Spleen (tissue), 11 donors: ENCODE measurements around the gene CNTN5. TPM values are rescaled to one million over a fixed set of nuclear protein-coding genes. Genes with fewer than 3 reads are reported as not detected.

ENCODE experiments used
- DNase-seq: peaks from one replicate; pipeline ENCODE4 v3.0.0-alpha.2; 2020
- H3K27ac ChIP-seq, 8 donors: fragments of 200-600 bp; sonication (generic) in 7 of 8; 1 replicate in 4 of 8; 2 replicates in 4 of 8; pipeline versions ENCODE4 v1.5.0 to v1.8.0; 2016 to 2021; ENCODE audit warnings: inconsistent platforms in 4 of 8, mild to moderate bottlenecking in 4 of 8, moderate library complexity in 1 of 8
- H3K27me3 ChIP-seq, 7 donors: fragments of 200-600 bp; sonication (generic) in 6 of 7; replicated peaks in 1 of 7; 1 replicate in 4 of 7; 2 replicates in 3 of 7; pipeline versions ENCODE4 v1.5.0 to v1.8.0; 2016 to 2021; ENCODE audit warnings: inconsistent platforms in 3 of 7, mild to moderate bottlenecking in 1 of 7
- H3K36me3 ChIP-seq, 6 donors: fragments of 200-600 bp; sonication (generic) in 5 of 6; 1 replicate in 4 of 6; 2 replicates in 2 of 6; pipeline versions ENCODE4 v1.5.0 to v1.8.0; 2016 to 2021; ENCODE audit warnings: inconsistent platforms in 2 of 6
- H3K4me1 ChIP-seq, 6 donors: fragments of 200-600 bp; sonication (generic) in 5 of 6; 1 replicate in 3 of 6; 2 replicates in 3 of 6; pipeline versions ENCODE4 v1.5.0 to v1.8.0; 2016 to 2021; ENCODE audit warnings: inconsistent platforms in 3 of 6
- H3K4me3 ChIP-seq, 8 donors: fragments of 200-600 bp; sonication (generic) in 7 of 8; 1 replicate in 4 of 8; 2 replicates in 4 of 8; pipeline versions ENCODE4 v1.5.0 to v1.8.0; 2016 to 2021; ENCODE audit warnings: inconsistent platforms in 4 of 8, mild to moderate bottlenecking in 4 of 8, moderate library complexity in 2 of 8
- H3K9me3 ChIP-seq, 8 donors: fragments of 200-600 bp; sonication (generic) in 7 of 8; 1 replicate in 4 of 8; 2 replicates in 4 of 8; pipeline versions ENCODE4 v1.5.0 to v1.8.0; 2016 to 2021; ENCODE audit warnings: inconsistent platforms in 4 of 8
- CTCF ChIP-seq, 11 experiments: fragments of 200-600 bp in 7 of 11; fragments of 450-650 bp in 4 of 11; sonication (generic) in 4 of 11; IDR thresholded peaks in 8 of 11; conservative IDR thresholded peaks in 3 of 11; 1 replicate in 7 of 11; 2 replicates in 4 of 11; pipeline versions ENCODE4 v1.4.0 to v1.8.0; 2016 to 2021; ENCODE audit warnings: antibody characterized with exemption in 11 of 11, inconsistent platforms in 4 of 11, mild to moderate bottlenecking in 1 of 11
- POLR2A ChIP-seq, 3 donors: fragments of 450-650 bp; IDR thresholded peaks; one replicate each; pipeline ENCODE4 v1.5.1; 2017; ENCODE audit warnings: antibody characterized with exemption in 3 of 3, mild to moderate bottlenecking in 1 of 3
- POLR2AphosphoS5 ChIP-seq, 3 donors: sonication (generic); formaldehyde crosslinking; IDR thresholded peaks; one replicate each; pipeline ENCODE4 v1.5.1; 2017; ENCODE audit warnings: antibody characterized with exemption in 3 of 3
- WGBS, 5 donors: extraction: QIAGEN DNeasy Blood & Tissue Kit in 3 of 5; methylation state at CpG; one replicate each; pipeline versions ENCODE4 v1.1.5 to v1.1.7; 2013 to 2018; 5-methylcytosine and 5-hydroxymethylcytosine counted together
- intact Hi-C: fragments of 100-400 bp; cut with DNase I; formaldehyde crosslinking; loops from one replicate; pipeline ENCODE4 v1.15.0; 2023; ENCODE audit warnings: low total_unique reads
- polyA plus RNA-seq, 3 donors: library from polyadenylated mRNA; stranded (reverse); fragments of 200-250 nt; gene quantifications; one replicate each; pipeline ENCODE4 v1.2.1, GENCODE V29; 2013
- total RNA-seq, 7 donors: library from RNA; depleted of rRNA in 3 of 7; stranded (reverse); fragments of >200 nt in 3 of 7; fragmentation: NEBNext Ultra II Directional in 4 of 7; extraction: Animal tissue kit (Norgen Biotek cat#: 25700) in 4 of 7; gene quantifications; one replicate each; pipeline versions ENCODE4 v1.1.0 to v1.2.1, GENCODE V29; 2016 to 2021
- donor health status: healthy with polysubstance abuse.
- donor health status: DM: no; HTN: no; CAD: no; lungs with moderate emphysema.
- donor health status: DM: no; HTN: no; CAD: no.
- donor health status: Bipolar disorder and iron deficiency.
- donor health status: healthy.
- donor health status: DM: no; HTN: no; CAD: no.
- donor health status: DM: yes; HTN: yes; CAD: no.

The CNTN5 gene
- total and polyA plus RNA-seq, 10 donors, result 0.02 TPM; not detected in 8

GRCh38 chr11:99555486-99555885, 534.7 kb downstream of the CNTN5 start:
- TF ChIP-seq POLR2A (IDR thresholded peaks at IDR 0.05) (no peak), CTCF (IDR thresholded peaks at IDR 0.05 in 8 of 11, conservative IDR thresholded peaks at IDR 0.05 in 3 of 11) (no peak), POLR2AphosphoS5 (IDR thresholded peaks at IDR 0.05) (no peak)
- Histone ChIP-seq H3K4me3 (no peak overlapping the region), H3K9me3 (no peaks in the 10 kb centered on the region), H3K27ac (no peak overlapping the region), H3K36me3 (no peaks in the 10 kb centered on the region), H3K27me3 (no peaks in the 10 kb centered on the region), H3K4me1 (no peaks in the 10 kb centered on the region)
- 73 to 86% (median 79%) methylated on average over 2 of the region's 2 CpGs for WGBS, 5 donors
- intact Hi-C loops, result no loop called here
- DNase-seq, result no peak

- no peak overlapping the region for H3K4me3 ChIP-seq
- no peaks in the 10 kb centered on the region for H3K4me1 ChIP-seq
- WGBS, 5 donors, result 85 to 96% (median 88%) methylated on average over 1 of the region's 1 CpG
- H3K9me3 ChIP-seq, result peaks cover 0 to 5% (median 2%) of the 10 kb centered on the region in 8 donors
- TF ChIP-seq POLR2A (IDR thresholded peaks at IDR 0.05) (no peak), POLR2AphosphoS5 (IDR thresholded peaks at IDR 0.05) (no peak), CTCF (IDR thresholded peaks at IDR 0.05 in 8 of 11, conservative IDR thresholded peaks at IDR 0.05 in 3 of 11) (no peak)
- no peaks in the 10 kb centered on the region for H3K27me3 ChIP-seq
- no peak overlapping the region for H3K27ac ChIP-seq
- intact Hi-C loops, result no loop called here
- DNase-seq, result no peak
- no peaks in the 10 kb centered on the region for H3K36me3 ChIP-seq
These were observed 544.6 kb downstream of the CNTN5 start for GRCh38 chr11:99565333-99565732.

- Histone ChIP-seq H3K4me3 (no peak overlapping the region), H3K9me3 (peaks cover 0 to 4% (median 0%) of the 10 kb centered on the region in 8 donors), H3K27me3 (no peaks in the 10 kb centered on the region), H3K4me1 (no peaks in the 10 kb centered on the region), H3K27ac (no peak overlapping the region), H3K36me3 (no peaks in the 10 kb centered on the region)
- TF ChIP-seq POLR2AphosphoS5 (IDR thresholded peaks at IDR 0.05) (no peak), POLR2A (IDR thresholded peaks at IDR 0.05) (no peak), CTCF (IDR thresholded peaks at IDR 0.05 in 8 of 11, conservative IDR thresholded peaks at IDR 0.05 in 3 of 11) (no peak)
- DNase-seq, result no peak
- intact Hi-C loops, result no loop called here
- WGBS, 5 donors, result 63 to 74% (median 72%) methylated on average over 4 of the region's 4 CpGs
These were observed 546.7 kb downstream of the CNTN5 start for GRCh38 chr11:99567334-99567956.

GRCh38 chr11:99568808-99569207, 548.1 kb downstream of the CNTN5 start:
- Histone ChIP-seq H3K36me3 (no peaks in the 10 kb centered on the region), H3K27me3 (no peaks in the 10 kb centered on the region), H3K4me1 (no peaks in the 10 kb centered on the region), H3K27ac (no peak overlapping the region), H3K4me3 (no peak overlapping the region), H3K9me3 (peaks cover 0 to 7% (median 0%) of the 10 kb centered on the region in 8 donors)
- intact Hi-C loops, result no loop called here
- DNase-seq, result no peak
- no peak for TF ChIP-seq POLR2A (IDR thresholded peaks at IDR 0.05)
- no peak for TF ChIP-seq CTCF (IDR thresholded peaks at IDR 0.05 in 8 of 11, conservative IDR thresholded peaks at IDR 0.05 in 3 of 11)
- no peak for TF ChIP-seq POLR2AphosphoS5 (IDR thresholded peaks at IDR 0.05)
- 31 to 57% (median 45%) methylated on average over 1 of the region's 1 CpG for WGBS, 5 donors
